ENCODE data around the gene ULBP3. TPM values are rescaled to one million over a fixed set of nuclear protein-coding genes. Genes with fewer than 3 reads are reported as not detected.
"Not testable (repeated sequence)": the region's sequence is repeated elsewhere in the genome, so short reads cannot be mapped to it uniquely, and the experiment has no call there.

The ULBP3 gene
- polyA plus RNA-seq, 10 donors = 1.4 to 3.0 (median 1.9) TPM

DNA sequence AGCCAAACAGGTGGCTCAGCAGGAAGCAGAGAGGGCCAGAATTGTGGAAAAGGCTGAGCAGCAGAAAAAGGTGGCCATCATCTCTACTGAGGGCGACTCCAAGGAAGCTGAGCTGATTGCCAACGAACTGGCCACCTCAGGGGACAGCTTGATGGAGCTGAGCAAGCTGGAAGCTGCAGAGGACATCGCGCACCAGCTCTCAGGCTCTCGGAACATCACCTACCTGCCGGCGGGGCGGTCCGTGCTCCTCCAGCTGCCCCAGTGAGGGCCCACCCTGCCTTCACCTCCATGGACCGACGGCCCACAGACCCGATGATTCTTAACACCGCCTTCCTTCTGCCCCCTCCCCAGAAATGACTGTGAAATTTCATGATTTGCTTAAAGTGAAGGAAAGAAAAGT, 25.8 kb downstream of the ULBP3 start:
- no peak for DNase-seq

- no peak for DNase-seq
Observed at GRCh38 chr6:150038202-150039062, 30.5 kb downstream of the ULBP3 start.

GRCh38 chr6:150037526-150038201, 31.3 kb downstream of the ULBP3 start:
- peak in 1 of 3 donors; percentile 17 for DNase-seq

GRCh38 chr6:150036081-150036480, 32.8 kb downstream of the ULBP3 start:
- no peak for DNase-seq

- no peak for DNase-seq
Observed at GRCh38 chr6:150033207-150033771, 35.6 kb downstream of the ULBP3 start.

DNA sequence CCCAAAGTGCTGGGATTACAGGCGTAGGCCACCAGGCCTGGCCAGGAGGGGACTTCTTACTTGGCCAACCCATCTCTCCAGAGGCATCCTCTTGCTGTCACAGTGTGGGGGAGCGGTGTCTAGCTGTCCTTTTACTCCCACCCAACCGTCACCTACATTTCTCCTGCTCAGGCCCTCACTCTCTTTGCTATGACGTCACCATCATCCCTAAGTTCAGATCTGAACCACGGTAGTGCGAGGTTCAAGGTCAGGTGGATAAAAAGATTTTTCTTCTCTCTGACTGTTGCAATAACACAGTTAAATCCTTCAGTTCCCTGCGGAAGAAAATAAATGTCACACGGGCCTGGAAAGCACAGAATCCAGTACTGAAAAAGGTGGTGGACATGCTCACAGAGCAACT, 36.3 kb downstream of the ULBP3 start:
- DNase-seq = no peak

DNA sequence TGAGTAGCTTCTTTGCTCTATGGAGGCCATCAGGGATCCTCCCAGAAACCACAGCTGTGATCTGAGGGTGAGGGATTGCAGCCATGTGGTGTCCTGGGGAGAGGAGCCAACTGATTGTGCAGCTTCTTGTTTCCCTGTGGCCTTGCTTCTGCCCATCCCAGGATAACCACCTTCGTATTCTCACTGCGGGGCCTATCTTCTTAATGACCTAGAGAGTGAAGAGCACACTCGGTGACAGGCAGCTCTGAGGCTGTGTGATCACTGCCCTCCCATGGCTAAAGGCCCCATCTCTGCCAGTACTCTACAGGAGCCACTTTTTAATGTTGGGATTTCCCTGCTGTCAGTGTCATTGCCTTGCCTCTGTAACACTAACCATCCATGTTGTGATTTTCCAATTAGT, 38.3 kb downstream of the ULBP3 start:
- DNase-seq = no peak

GRCh38 chr6:150029749-150030148, 39.2 kb downstream of the ULBP3 start:
- DNase-seq = no peak

- no peak for DNase-seq
Observed at GRCh38 chr6:150029276-150029675, 39.6 kb downstream of the ULBP3 start.

GRCh38 chr6:150028799-150029198, 40.1 kb downstream of the ULBP3 start:
- DNase-seq = no peak

- DNase-seq = no peak
Observed at GRCh38 chr6:150027806-150028565, 40.9 kb downstream of the ULBP3 start.

GRCh38 chr6:150026976-150027805, 41.7 kb downstream of the ULBP3 start:
- no peak for DNase-seq

DNA sequence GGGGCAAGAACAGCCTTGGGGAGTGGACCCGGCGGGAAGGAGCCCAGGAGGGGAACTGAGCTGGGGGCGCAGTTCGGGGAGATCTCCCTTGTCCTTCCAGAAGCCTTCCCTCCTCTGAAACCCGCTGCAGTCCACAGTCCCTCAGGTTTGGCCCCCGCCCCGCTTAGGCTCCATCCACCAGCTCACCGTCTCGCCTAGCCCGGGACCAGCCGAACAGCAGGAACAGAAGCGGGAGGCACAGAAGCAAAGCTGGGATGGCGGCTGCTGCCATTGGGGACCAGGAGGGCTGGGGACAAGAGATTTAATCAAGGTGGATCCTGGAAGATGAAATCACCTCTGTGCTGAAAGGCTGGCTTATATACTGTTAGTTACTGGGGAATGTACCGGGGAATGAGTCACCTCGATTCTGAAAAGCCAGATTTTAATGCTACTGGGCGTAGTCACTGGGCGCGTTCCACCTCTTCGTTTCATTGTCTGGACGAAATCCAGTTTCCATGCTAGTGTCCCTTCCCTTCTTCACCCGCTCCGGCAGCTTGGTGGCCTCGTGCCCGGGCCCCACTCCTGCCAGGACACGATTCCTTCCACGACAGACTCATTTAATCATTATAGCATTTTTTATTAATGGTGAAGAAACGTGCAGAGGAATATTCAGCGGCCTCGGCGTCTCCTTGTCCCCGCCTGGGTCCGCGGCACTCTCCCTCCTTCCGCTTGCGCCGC, 43.6 kb downstream of the ULBP3 start, which contains the start of gene RAET1L:
RAET1L (minus strand) TSS at position 332 of the 717 bp plus-strand sequence; CDS start at position 271, 61 bp downstream.
- DNase-seq = peak in 2 of 3 donors; percentile 56 to 68

DNA sequence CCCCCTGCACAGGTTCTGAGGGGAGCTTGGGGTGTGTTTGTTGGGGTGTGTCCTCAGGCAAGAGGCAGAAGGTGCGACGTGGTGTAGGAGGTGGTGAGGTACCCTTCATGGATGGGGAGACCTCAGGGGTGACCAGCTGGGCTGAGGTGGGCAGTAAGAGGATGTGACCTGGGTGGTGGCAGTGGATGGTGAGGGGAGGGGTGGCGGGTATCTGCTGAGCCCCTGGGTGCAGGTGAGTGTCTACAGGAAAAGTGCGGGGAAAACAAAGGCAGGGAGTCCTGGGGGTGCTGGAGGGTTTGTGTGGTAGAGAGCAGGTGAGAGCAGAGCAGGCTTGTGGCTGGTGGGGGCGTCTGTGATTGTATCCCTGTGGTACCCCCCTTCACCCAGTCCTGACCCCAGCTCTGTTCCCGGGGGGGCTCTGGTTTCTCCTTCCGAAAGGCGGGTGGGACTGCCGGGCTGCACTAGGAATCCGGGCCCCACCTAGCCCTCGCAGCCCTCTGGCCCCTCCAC, 44.2 kb downstream of the ULBP3 start:
- DNase-seq = no peak

- DNase-seq = not testable (repeated sequence)
Observed at GRCh38 chr6:150024021-150024420, 44.9 kb downstream of the ULBP3 start.

DNA sequence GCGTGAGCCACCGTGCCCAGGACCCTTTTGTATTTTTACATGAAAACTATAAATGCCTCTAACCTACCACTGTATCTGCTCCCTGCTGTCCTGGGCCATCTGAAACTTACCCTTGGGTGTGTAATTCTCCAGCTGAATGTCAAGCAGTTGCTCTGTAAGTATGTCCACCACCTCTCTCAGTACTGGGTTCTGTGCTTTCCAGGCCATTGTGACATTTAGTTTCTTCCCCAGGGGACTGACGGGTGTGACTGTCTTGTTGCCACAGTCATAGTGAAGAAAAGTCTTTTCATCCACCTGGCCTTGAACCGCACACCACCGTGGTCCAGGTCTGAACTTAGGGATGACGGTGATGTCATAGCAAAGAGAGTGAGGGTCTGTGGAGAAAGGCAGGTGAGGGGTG, 47.1 kb downstream of the ULBP3 start:
- DNase-seq = not testable (repeated sequence)

DNA sequence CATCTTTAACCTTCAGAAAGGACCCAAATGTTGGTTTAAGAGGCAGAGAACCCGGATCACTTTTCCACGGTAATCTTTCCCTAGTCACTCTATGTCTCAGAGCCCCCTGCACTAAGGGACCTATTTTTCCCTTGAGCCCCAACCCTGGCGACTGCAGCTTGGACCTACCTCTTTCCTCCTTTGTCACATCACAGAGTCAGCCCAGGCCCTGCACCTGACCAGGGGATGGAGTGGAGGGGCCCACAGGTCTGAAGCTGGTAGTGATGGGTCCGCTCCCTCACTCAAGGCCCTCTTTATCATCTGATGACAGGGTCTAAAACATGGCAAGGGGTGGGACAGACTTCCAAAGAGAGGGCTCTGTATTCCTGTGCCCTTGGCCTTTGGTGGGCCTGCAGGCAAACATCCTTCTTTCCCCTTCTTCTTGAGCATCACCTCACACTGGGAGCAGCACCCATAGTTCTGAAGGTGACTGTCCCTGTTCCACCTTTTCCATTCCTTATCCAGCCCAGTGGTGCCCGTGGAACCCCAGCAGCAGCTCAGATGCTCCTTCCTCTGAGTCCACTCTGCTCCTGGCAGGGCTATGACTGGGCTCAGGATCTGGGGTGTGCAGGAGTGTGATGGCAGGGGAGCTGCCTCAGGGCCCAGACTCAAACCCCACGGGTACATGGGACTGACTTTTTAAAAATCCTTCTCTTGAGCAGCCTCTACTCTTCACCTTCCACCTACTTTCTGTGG, 49.9 kb downstream of the ULBP3 start:
- DNase-seq = no peak

- DNase-seq = not testable (repeated sequence)
Observed at GRCh38 chr6:150017186-150017521, 51.8 kb downstream of the ULBP3 start.
